Choroid plexus epithelial cell (primary cell): ENCODE data around the gene FH.

ENCODE experiments used
- DNase-seq: peaks from one replicate; pipeline ENCODE4 v3.0.0-alpha.2; 2010; ENCODE audit warnings: low read depth
- H3K4me3 ChIP-seq: 2 replicates; pipeline ENCODE4 v1.5.1; 2011; ENCODE audit warnings: low read depth, mild to moderate bottlenecking, control low read depth, low read length, moderate library complexity
- CTCF ChIP-seq: conservative IDR thresholded peaks from 2 replicates; pipeline ENCODE4 v1.5.1; 2011; ENCODE audit warnings: low read depth, mild to moderate bottlenecking, control low read depth, inconsistent platforms, low read length, moderate library complexity

FH gene

GRCh38 chr1:241519308-241520079 is at the start of gene FH:
TSS of gene FH (minus strand) at chr1:241519755. CDS start at chr1:241519722, 33 bp downstream.
- no peak for TF ChIP-seq CTCF
- DNase-seq, result peak; percentile 99

GRCh38 chr1:241560849-241561187 is 41.3 kb upstream of the FH start:
- no peak for DNase-seq
- no peak for TF ChIP-seq CTCF
- no peak overlapping the region for H3K4me3 ChIP-seq

More at GRCh38 chr1:241519308-241520079, at the start of gene FH:
- peak within 1 kb of the TSS; percentile 87 for H3K4me3 ChIP-seq

- no peak for TF ChIP-seq CTCF
- DNase-seq, result peak; percentile 9
Observed at GRCh38 chr1:241560146-241560848, 40.7 kb upstream of the FH start.

GRCh38 chr1:241557551-241558193 is 38.1 kb upstream of the FH start:
- TF ChIP-seq CTCF, result no peak
- DNase-seq, result no peak
- no peak overlapping the region for H3K4me3 ChIP-seq

More at GRCh38 chr1:241560146-241560848, 40.7 kb upstream of the FH start:
- H3K4me3 ChIP-seq, result no peak overlapping the region

GRCh38 chr1:241557031-241557430 is 37.5 kb upstream of the FH start:
- no peak for TF ChIP-seq CTCF
- no peak overlapping the region for H3K4me3 ChIP-seq
- no peak for DNase-seq

GRCh38 chr1:241555526-241555925 is 36.0 kb upstream of the FH start:
- no peak for TF ChIP-seq CTCF
- H3K4me3 ChIP-seq, result no peak overlapping the region
- no peak for DNase-seq
